GM18870 (cell line): Measurements from ENCODE around the gene SPG11.
A peak's percentile ranks its signal among the peaks of the same experiment; 100 is the strongest.
"Not testable (repeated sequence)": the region's sequence is repeated elsewhere in the genome, so short reads cannot be mapped to it uniquely, and the experiment has no call there.

Experiments used
- ATAC-seq: cut with Tn5 transposase; IDR thresholded peaks from one replicate; pipeline ENCODE4 v1.9.1; 2021; ENCODE audit warnings: moderate library complexity; ENCODE audit not compliant: unreplicated experiment

The SPG11 gene

DNA sequence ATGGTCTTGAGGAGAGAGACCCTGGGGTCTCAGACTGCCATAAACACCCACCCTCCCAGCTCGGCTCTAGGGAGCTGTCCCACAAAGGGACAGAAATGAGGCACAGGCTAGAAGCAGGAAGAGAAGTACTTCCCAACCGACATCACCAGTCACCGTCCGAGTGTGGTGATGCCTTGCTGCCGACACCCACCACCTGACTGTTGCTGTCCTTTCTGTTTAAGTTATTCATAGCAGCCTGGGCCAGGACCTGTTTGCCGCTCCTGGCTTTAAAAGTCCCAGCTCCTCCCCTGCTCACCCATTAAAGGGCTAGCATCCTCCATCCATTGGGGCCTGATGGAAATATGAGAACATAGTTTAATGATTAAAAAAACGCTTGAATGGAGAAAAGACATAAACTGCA lies 13.2 kb upstream of the SPG11 start:
- ATAC-seq = no peak

DNA sequence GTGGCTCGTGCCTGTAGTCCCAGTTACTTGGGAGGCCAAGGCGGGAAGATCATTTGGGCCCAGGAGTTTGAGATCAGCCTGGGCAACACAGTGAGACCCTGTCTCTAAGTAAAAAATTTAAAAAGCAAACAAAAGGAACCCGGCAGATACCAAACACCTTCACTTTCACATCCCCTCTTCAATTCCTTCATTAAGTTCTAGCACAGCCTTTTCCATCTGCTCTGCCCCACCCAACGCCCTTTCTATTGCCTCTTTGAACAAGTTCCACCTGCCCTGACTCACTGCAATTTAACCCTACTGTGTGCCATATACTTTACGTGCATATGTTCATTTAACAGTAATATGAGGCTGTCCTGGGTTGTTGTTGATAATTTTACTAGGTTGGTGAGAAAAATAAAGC lies 12.4 kb upstream of the SPG11 start:
- ATAC-seq = no peak

DNA sequence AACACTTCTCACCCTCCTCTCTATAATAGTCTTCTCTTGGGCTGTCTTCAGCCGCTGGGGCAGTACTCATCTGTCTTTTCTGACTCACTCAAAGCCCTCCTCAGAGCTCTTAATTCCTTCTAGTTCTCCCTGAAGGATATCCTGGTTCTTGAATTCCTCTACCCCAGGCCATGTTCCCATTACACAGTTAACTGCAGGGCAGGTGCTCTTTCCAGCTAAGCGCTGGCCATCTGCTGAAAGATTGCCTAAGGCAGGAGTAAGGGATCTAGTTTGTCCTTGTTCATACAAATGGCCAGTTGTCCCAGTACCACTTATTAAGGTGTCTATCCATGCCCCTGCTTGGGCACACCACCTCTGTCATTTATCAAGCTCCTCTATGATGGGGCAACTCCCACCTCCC lies 10.2 kb upstream of the SPG11 start:
- ATAC-seq = no peak

DNA sequence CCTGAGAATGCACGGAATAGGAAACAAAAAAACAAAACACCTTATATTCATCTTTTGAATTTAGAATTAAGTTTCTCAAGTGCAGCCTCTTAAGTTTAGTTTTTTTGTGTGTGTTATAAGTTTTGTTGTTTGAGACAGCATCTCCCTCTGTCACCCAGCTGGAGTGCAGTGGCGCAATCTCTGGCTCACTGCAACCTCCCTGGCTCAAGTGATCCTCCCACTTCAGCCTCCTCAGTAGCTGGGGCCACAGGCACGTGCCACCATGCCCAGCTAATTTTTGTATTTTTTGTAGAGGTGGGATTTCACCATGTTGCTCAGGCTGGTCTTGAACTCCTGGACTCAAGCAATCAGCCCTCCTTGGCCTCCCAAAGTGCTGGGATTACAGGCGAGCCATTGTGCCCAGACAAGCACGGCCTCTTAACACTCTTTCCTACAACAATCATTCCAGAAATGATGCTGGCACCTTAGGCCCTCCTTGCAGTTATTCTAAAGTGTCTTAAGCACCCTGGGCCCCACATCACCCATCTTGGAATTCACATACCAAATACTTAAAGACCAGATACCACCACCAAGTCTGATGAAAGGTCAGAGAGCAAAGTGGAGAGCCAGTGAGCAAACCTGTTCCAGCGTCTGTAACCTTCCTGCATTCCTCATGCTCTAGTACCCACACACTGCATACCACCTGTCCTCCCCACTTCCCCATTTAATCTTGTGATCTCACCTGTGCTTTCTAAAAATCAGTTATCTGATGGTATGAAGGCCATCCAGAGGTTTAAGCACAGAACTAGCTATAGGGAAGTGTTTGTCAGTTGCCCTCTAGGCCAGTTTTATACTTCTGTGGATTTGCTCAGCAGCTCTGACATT lies 6.9 kb upstream of the SPG11 start:
- no peak for ATAC-seq

DNA sequence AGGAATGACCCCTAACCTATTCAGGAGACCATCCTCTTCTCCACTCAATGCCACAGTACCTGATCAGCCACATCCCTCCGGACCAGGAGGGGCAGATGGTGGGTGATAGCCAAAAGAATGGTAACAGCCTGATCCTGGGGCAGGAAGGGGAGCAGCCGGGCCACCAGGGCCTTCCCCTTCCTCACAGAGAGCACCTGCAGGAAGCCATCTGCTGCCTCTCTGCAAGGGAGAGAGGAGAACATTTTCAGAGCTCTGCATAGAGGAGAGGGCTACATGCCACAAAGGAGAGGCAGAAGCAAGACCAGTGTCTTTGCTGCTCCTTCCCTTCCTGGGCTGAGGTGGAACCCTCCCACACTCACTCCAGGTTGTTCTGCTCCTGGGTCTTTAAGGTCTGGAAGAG lies 5.5 kb upstream of the SPG11 start:
- no peak for ATAC-seq

DNA sequence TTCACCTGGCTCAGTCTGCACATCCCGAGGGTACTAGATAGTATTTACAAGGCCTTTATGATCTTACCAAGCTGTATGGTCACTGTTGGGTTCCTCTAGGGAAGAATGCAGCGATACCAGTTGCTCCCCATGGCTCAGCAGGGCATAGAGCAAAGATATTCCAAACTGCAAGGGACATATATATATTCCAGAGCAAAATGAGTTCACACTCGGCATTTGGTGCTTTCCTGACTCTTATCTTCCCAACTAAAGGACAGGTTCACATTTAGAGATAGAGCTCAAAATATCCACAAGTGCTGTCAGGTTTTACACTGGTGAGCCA lies 3.5 kb upstream of the SPG11 start:
- ATAC-seq = no peak

DNA sequence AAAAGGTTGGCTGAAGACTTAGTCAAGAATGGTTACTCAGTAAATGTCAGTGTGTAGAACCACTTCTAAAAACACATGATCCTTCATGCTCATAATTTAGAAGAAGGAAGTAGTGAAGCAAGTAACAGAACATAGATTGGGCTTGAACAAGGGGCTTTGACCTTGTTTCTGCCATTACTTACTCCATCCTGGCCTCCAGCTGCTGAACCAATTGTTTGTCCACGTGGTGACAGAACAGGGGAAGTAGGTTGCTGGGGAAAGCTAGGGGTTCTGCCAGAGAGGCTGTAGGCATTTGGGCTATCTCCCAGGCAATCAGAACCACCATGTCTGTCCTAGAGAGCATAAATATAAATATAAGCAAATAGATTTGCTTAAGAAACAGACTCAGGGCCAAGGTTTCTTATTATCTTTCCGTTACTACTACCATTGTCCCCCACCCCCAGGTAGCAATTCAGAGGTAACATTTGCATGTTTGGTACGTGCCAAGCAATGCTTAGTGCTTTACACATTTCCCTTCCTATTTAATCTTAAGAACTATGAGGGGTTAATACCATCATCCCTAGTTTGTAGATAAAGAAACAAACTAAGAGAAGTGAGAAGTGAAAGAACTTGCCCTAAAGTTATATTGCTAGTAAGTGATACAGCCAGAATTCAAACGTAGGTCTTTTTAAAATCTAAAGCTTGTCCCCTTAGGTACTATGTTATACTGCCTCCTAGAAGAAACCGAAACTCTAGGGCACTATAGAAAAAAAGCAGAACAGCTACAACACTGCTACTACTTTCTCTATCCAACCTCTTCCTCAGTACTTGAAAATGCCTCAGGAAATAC lies 3.0 kb upstream of the SPG11 start:
- ATAC-seq = no peak

DNA sequence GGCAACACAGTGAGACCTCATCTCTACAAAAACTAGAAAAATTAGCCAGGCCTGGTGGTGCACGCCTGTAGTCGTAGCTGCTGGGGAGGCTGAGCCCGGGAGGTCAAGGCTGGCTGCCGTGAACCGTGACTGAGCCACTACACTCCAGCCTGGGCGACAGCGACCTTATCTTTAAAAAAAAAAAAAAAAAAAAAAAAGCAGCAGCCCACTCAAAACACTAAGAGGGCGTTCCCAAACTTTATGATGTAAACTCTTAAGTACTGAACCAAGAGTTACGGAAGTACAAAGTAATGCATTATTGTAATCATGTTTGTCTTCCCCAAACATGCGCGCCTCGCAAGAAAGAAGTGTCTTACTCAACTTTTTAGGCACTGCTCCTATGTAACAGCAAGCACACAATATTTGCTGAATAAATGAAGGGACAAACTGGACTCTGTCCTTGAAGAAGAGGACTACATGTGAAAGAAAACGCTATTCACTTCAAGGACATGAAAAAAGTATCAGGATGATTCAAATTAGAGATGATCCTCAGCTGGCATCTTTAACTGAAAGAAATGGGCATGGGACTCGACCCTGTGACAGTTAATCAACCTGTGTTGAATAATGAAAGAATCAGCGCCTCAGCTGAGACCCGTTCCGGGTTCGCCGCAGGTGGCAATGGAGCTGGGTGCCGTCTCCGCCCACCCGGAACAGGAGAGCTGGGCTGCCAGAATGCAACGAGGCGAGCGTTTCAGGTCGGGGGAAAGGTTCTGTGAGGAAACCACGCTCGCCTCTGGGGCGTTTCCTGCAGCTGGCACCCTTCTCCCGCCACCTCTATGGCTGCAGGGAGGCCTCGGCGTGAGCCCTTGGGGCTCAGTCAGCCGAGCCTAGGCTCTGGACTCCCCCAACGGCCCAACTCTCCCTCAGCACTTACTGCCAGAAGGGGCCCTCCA lies 718 bp downstream of the SPG11 start:
- ATAC-seq = peak; percentile 37

DNA sequence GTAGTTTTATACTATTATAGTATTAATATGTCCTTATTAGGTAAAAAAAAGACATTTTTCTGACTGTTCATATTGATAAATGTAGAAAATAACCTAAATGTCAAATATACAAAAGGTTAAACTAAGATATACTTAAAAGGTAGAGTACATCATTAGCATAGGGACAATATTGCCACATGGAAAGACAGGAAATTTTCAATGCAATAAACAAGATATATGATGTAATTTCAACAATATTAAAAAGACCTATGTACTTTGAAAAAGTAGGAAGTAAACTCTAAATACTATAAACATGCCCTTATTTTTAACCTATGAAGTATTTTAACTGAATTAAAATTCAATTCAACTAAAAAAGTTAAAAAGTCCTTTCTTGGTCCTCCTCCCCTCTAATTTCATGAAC lies 1.9 kb downstream of the SPG11 start:
- ATAC-seq = no peak

DNA sequence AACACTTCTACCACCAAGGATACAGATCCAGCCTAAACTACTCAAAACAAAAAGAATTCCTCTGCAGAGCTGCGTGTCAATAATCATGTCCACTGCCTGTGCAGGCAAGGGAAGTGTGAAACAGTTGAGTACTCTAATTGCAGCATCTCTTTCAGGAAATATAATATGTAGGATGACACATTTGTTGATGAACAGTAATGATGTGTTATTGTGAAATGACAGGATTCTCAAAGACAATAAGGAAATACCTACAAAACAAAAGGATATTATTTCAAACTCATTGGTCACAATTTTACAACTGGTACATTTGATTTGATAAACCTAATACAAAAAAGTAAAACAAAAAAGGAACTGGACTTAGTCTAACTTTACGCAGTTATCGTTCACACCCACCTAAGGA lies 4.4 kb downstream of the SPG11 start:
- ATAC-seq = no peak

DNA sequence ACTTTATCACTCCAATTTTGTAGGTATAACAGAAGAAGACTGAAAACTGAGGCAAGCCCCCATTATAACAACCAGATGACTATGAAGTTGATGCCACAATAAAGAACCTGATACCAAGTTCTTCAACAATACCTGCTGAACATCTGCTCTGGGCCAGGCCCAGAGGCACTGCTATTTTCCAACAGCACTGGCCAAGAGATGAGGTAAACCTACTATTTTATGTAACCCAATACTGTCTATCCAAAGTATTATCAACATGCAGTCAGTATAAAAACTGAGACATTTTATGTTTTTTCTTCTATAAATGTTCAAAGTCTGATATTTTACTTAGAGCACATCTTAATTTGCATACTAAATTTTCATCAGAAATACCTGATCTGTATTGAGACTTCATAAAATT lies 6.1 kb downstream of the SPG11 start:
- no peak for ATAC-seq

DNA sequence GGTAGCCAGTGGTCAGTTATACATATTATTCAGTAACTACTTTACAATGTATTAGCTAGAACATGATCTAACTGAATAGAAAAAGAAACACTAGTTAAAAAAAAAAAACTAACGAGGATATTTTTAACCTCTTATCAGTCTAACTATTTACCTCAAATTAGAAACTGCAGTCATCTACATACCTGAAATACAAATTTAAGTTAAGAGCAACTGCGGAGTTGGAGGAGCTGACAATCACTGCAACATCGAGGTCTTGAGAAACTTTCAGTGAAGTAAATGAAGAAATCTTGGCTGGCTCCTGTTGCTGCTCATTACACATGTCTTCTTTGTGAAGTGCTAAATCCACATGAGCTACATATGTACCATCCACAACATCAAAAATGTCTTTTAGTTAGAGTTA lies 6.5 kb downstream of the SPG11 start:
- no peak for ATAC-seq

DNA sequence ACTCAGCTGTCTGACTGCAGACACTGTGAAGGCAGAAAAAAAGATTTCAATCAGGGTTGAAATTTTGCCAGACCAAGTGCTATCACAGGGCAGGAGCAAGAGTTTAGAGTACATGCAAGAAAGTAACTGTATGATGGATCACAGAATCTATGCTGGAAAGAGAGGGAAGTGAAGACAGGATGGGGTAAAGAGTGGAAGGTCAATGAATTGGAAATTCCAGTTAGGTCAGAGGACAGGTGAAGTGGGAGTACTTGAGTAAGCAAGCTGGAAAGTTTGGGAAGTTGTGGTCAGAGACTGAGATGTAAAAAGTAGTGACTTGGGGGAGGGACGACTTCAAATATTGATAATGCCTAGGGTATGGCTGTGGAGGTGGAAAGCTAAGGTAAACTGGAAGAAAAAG lies 7.2 kb downstream of the SPG11 start:
- no peak for ATAC-seq

DNA sequence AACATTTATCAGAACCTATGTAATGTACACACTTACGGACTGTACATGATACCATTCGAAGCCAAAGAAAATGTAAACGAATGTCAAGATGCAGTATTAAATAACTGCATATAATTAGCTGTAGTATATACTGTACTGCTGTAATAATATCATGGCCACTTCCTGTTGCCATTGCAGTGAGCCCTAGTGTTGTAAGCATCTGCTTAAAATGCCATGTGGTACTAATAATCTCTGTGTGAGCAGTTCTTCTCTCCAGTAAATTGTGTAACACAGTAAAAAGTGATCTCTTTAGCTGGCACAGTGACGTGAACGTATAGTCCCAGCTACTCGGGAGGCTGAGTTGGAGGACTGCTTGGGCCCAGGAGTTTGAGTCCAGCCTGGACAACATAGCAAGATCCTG lies 8.6 kb downstream of the SPG11 start:
- ATAC-seq = no peak

DNA sequence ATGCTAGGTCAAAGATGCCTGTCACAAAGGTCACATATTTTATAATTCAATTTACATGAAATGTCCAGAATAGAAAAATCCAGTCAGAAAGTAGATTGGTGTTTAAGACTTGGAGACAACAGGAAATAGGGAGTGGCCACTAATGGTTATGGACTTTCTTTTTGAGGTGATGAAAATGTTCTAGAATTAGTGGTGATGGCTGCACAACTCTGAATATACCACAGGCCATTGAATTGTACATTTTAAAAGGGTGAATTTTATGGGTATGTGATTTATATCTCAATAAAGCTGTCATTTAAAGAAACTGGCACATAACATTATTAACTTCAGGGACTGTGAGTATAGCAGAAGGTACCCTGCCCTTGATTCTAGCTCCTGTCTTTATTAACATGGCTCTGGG lies 15.8 kb downstream of the SPG11 start:
- ATAC-seq = no peak

DNA sequence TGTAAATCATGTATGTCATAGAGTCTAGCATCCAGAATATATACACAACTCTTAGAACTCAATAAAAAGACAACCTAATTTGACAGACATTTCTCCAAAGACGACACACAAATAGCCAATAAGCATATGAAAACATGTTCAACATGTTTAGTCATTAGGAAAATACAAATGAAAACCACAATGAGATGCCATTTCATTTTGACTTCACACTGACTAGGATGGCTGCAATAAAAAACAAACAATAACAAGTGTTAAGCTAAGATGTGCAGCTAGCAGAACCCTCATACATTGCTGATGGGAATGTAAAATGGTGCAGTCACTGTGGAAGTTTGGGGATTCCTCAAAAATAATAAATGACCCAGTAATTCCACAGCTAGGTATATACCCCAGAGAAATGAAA lies 16.4 kb downstream of the SPG11 start:
- no peak for ATAC-seq

DNA sequence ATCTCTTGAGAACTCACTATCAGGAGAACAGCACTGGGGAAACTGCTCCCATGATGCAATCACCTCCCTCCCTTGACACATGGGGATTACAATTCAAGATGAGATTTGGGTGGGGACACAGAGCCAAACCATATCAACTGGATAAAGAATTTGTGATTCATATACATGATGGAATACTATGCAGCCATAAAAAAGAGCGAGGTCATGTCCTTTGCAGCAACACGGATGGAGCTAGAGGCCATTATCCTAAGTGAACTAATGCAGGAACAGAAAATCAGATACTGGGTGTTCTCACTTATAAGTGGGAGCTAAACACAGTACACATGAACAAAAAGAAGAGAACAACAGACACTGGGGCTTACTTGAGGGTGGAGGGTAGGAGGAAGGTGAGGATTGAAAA lies 17.0 kb downstream of the SPG11 start:
- no peak for ATAC-seq

DNA sequence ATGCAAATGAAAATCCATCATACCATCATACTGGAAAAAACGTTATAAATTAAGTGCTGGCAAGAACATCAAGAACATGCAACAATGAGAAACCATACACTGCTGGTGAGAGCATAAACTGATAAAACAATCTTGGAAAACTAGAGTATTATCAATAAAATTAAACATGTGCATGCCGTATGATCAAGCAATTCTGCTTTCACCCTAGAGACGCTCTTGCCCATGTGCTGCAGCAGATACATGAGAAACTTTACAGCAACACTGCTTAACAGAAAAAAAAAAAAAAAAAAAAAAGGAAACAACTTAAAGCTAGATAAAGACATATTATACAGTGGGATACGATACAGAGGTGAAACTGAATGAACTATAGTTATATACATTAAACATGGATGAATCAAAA lies 21.8 kb downstream of the SPG11 start:
- no peak for ATAC-seq

DNA sequence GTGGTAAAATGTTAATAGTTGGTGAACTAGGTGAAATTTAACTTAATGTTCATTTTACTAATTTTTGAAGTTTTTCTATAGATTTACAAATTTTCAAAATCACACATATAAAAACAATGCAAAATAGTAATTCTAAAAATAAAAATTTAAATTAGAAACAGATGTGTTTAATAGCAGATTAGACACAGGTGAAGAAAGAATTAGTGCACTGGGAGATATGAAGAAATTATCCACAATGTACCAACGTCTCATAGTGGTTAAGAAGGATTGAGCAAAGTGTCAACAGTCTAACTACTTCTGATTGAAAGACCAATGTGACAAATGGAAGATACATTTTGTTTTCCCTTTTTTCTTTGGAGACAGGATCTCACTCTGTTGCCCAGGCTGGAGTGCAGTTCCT lies 26.5 kb downstream of the SPG11 start:
- ATAC-seq = no peak

DNA sequence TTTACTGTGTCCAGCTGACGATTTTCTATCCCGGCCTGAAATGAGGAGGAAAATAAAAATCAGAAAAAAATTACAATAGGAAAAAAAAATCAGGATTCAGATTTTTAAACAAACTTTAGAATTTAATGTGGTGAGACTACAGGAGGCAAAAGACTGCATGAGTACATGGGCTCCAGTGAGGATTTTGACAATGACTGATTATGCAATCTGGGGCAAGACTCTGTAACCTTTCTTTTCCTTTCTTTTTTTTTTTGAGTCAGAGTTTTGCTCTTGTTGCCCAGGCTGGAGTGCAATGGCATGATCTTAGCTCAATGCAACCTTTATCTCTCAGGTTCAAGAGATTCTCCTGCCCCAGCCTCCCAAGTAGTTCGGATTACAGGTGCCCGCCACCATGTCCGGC lies 29.9 kb downstream of the SPG11 start:
- no peak for ATAC-seq

DNA sequence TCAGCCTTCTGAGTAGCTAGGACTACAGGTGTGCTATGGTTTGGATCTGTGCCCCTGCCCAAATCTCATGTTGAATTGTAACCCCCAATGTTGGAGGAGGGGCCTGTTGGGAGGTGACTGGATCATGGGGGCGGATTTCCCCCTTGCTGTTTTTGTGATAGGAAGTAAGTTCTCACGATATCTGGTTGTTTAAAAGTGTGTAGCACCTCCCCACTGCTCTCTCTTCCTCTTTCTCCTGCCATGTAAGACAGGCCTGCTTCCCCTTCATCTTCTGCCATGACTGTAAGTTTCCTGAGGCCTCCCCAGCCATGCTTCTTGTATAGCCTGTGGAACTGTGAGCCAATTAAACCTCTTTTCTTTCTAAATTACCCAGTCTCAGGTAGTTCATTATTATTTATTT lies 38.2 kb downstream of the SPG11 start:
- not testable (repeated sequence) for ATAC-seq
